ENCODE data around the gene RS1.

DNA sequence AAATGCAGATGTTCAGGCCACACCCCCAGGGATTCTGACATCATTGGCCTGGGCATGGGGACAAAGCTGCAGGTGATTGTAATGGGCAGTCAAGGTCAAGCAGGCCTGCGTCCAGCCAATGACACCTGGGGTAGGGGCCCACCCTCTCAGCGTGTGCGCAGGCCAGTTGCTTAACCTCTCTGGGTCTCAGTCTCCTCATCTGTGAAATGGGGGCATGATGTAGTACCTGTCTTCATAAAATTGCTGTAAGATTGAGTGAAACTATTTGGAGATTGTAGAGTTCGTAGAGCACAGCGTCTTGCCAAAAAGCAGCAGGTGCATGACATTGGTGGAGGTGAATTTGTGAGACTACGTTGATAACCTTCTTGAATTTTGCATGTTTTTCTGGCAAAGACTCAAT, 21.2 kb downstream of the RS1 start:
- TF ChIP-seq, protein P1, sequence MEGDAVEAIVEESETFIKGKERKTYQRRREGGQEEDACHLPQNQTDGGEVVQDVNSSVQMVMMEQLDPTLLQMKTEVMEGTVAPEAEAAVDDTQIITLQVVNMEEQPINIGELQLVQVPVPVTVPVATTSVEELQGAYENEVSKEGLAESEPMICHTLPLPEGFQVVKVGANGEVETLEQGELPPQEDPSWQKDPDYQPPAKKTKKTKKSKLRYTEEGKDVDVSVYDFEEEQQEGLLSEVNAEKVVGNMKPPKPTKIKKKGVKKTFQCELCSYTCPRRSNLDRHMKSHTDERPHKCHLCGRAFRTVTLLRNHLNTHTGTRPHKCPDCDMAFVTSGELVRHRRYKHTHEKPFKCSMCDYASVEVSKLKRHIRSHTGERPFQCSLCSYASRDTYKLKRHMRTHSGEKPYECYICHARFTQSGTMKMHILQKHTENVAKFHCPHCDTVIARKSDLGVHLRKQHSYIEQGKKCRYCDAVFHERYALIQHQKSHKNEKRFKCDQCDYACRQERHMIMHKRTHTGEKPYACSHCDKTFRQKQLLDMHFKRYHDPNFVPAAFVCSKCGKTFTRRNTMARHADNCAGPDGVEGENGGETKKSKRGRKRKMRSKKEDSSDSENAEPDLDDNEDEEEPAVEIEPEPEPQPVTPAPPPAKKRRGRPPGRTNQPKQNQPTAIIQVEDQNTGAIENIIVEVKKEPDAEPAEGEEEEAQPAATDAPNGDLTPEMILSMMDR (IDR thresholded peaks at IDR 0.05) = no peak
- no peak for TF ChIP-seq POLR2A (IDR thresholded peaks at IDR 0.05)
